ENCODE results near the gene PTGES3L. TPM values are rescaled to one million over a fixed set of nuclear protein-coding genes. Genes with fewer than 3 reads are reported as not detected.
"Not testable (repeated sequence)": the region's sequence is repeated elsewhere in the genome, so short reads cannot be mapped to it uniquely, and the experiment has no call there.

The PTGES3L gene
- total RNA-seq, 2 experiments from 2014 or later = 2.2 to 2.8 TPM

DNA sequence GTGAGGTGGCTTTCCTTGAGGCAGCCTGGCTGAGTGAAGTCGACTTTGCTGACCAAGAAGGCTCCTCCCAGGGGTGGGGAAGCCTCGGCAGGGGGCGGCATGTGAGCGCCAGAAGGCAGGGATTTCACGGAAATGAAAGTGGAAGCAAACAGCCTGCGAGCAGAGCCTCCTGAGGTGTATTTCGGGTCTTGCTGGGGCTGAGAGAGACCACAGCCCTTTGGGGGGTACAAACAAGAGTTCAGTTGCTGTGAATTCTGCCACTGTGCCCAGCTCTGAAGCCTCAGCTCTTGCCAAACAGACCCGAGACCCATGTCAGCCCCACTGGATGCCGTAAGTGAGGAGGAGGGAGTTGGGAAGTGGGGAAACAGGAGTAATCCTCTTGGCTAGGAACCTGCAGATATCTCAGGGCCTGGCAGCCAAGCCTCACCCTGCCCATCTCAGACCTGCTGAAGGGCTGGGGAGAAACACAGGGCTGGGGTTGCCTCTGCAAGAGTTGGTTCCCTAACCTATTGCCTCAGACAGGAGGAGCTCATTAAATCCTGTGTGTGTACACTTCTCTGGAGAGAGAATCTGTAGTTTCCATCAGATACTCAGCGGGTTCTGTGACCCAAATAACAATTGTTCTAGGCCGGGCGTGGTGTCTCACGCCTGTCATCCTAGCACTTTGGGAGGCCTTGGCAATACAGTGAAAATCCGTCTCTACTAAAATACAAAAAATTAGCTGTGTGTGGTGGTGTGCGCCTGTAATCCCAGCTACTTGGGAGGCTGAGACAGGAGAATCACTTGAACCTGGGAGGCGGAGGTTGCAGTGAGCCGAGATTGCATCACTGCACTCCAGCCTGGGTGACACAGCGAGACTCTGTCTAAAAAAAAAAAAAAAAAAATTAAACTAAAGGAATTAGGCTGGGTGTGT, 27.0 kb upstream of the PTGES3L start, which contains the start of gene IFI35:
TSS of gene IFI35 (plus strand) at position 146 of the 913 bp plus-strand sequence. CDS start at position 310, 164 bp downstream.
- peaks cover 31% of the 10 kb centered on the region for H3K36me3 Mint-ChIP-seq (ENCODE audit: low read depth)
- no peaks in the 10 kb centered on the region for H3K9me3 Mint-ChIP-seq
- DNase-seq = peak; percentile 93
- H3K4me3 Mint-ChIP-seq = peak within 1 kb of the TSS; percentile 95
- H3K4me1 Mint-ChIP-seq (ENCODE audit: low read depth) = peaks cover 20% of the 10 kb centered on the region
- ChIA-PET CTCF (interaction anchor here (0.7 to 3.2 kb wide), 4 partner anchors 9 to 197 kb away, joined by 3 to 21 read pairs (median 3); partner anchors contain the start of genes RND2 and RPL27), POLR2A (interaction anchor here (0.5 to 3.2 kb wide), 13 partner anchors 8 to 687 kb away, joined by 3 to 28 read pairs (median 4); partner anchors contain the start of genes NBR1, RND2, RPL27 and VAT1)
- H3K27ac Mint-ChIP-seq = peak within 1 kb of the TSS; percentile 99
- TF ChIP-seq, protein P1, sequence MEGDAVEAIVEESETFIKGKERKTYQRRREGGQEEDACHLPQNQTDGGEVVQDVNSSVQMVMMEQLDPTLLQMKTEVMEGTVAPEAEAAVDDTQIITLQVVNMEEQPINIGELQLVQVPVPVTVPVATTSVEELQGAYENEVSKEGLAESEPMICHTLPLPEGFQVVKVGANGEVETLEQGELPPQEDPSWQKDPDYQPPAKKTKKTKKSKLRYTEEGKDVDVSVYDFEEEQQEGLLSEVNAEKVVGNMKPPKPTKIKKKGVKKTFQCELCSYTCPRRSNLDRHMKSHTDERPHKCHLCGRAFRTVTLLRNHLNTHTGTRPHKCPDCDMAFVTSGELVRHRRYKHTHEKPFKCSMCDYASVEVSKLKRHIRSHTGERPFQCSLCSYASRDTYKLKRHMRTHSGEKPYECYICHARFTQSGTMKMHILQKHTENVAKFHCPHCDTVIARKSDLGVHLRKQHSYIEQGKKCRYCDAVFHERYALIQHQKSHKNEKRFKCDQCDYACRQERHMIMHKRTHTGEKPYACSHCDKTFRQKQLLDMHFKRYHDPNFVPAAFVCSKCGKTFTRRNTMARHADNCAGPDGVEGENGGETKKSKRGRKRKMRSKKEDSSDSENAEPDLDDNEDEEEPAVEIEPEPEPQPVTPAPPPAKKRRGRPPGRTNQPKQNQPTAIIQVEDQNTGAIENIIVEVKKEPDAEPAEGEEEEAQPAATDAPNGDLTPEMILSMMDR (IDR thresholded peaks at IDR 0.05) = no peak
- intact Hi-C loops (cut with micrococcal nuclease) = no loop called here
- no peaks in the 10 kb centered on the region for H3K27me3 Mint-ChIP-seq
- ATAC-seq = peak; percentile 98

DNA sequence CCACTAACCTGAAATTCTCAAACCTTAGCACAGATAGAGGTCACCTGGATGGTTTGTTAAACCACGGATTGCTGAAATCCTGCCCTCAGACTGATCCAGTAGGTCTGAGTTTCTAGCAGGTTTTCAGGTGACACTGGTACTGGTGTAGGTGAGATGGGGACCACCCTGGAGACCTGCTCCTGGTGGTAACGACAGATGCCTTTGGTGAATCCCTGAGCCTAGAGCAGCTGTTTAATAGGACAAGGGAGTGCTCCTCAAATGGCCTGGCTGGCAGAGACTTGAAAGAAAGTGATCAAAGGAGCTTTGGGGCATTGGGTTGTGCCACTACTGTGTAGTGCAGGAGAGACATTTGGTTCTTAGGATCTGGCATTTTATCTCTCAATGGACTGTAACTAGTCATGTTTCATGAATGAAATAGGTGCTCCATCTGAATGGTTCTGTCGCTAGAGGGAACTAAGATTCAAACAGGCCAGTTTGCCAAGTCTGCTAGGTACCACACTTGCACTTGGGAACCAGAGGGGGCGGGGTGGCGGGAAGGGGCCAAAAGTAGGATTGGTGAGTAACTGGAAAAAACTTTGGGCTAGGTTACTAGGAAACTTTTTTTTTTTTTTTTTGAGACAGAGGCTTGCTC, 23.8 kb upstream of the PTGES3L start:
- TF ChIP-seq, protein P1 (IDR thresholded peaks at IDR 0.05) = no peak
- H3K27me3 Mint-ChIP-seq = no peaks in the 10 kb centered on the region
- no peaks in the 10 kb centered on the region for H3K9me3 Mint-ChIP-seq
- peaks cover 26% of the 10 kb centered on the region for H3K4me1 Mint-ChIP-seq (ENCODE audit: low read depth)
- H3K36me3 Mint-ChIP-seq (ENCODE audit: low read depth) = peaks cover 56% of the 10 kb centered on the region
- peak overlapping the region; percentile 67 for H3K27ac Mint-ChIP-seq
- intact Hi-C loops (cut with micrococcal nuclease) = no loop called here
- ATAC-seq = no peak
- ChIA-PET CTCF (no interaction called here), POLR2A (interaction anchor here (3.5 kb wide), 1 partner anchor 11 kb away, joined by 13 read pairs; no protein-coding TSS in a partner anchor)
- no peak overlapping the region for H3K4me3 Mint-ChIP-seq
- no peak for DNase-seq

DNA sequence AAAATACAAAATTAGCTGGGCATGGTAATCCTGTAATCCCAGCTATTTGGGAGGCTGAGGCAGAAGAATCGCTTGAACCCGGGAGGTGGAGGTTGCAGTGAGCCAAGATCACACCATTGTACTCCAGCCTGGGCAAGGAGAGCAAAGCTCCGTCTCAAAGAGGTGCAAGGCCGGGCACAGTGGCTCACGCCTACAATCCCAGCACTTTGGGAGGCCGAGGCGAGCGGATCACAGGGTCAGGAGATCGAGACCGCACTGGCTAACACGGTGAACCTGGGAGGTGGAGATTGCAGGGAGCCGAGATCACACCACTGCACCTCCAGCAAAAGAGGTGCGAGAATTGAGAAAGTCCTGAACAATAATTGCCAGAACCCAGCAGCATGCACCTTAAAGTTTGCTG, 21.0 kb upstream of the PTGES3L start:
- ChIA-PET POLR2A (interaction anchor here (1.4 to 3.5 kb wide), 5 partner anchors 10 to 208 kb away, joined by 3 to 14 read pairs (median 7); partner anchors contain the start of gene VAT1), CTCF (interaction anchor here (1.1 kb wide), 1 partner anchor 20 kb away, joined by 3 read pairs; no protein-coding TSS in a partner anchor)
- intact Hi-C loops (cut with micrococcal nuclease); ATAC-seq; H3K9me3 Mint-ChIP-seq; H3K27me3 Mint-ChIP-seq; DNase-seq: not testable (repeated sequence)
- Mint-ChIP-seq H3K36me3 (ENCODE audit: low read depth) (peaks cover 53% of the 10 kb centered on the region), H3K4me3 (peak overlapping the region; percentile 29), H3K4me1 (ENCODE audit: low read depth) (peaks cover 33% of the 10 kb centered on the region), H3K27ac (peak overlapping the region; percentile 72)

DNA sequence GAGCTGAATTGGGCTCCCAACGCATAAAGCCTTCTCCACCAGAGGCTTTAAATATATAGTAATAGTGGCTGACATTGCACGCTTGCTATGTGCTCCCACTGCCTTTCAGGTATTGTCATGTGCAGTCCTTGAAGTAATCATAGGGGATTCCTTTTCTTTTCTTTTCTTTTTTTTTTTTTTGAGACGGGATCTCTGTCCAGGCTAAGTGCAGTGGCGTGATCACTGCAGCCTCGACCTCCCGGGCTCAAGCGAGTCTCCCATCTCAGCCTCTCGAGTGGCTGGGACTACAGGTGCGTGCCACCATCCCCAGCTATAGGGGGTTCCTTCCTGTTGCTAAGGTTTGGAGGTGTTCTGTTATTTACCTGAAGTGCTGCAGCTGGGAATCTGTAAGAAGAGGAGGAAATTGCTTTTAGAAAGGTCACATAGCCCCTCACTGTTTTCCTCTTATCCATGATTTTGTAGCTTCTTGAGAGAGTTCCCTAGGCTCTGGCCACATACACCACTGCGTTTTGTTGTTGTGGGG, 19.2 kb upstream of the PTGES3L start:
- ATAC-seq (no peak), DNase-seq (no peak)
- peaks cover 49% of the 10 kb centered on the region for H3K36me3 Mint-ChIP-seq (ENCODE audit: low read depth)
- H3K27me3 Mint-ChIP-seq = no peaks in the 10 kb centered on the region
- intact Hi-C loops (cut with micrococcal nuclease) = loop anchor here (10.0 kb wide), 1 partner anchor 154 kb away; the partner anchor contains the start of gene AOC2
- H3K27ac Mint-ChIP-seq = peak overlapping the region; percentile 99
- POLR2A ChIA-PET = interaction anchor here (0.6 to 3.2 kb wide), 19 partner anchors 8 to 437 kb away, joined by 3 to 36 read pairs (median 9); partner anchors contain the start of genes AARSD1, BECN1, BRCA1 and IFI35
- TF ChIP-seq, protein P1 (IDR thresholded peaks at IDR 0.05) = no peak
- CTCF ChIA-PET = interaction anchor here (0.9 to 2.6 kb wide), 9 partner anchors 8 to 421 kb away, joined by 3 to 21 read pairs (median 10); partner anchors contain the start of genes BECN1, IFI35 and PSMC3IP
- peak overlapping the region; percentile 96 for H3K4me3 Mint-ChIP-seq
- H3K4me1 Mint-ChIP-seq (ENCODE audit: low read depth) = peaks cover 29% of the 10 kb centered on the region
- no peaks in the 10 kb centered on the region for H3K9me3 Mint-ChIP-seq
